Omental fat pad (tissue), 4 donors: Measurements from ENCODE around the gene ACAD11. TPM values are rescaled to one million over a fixed set of nuclear protein-coding genes. Genes with fewer than 3 reads are reported as not detected.
A peak's percentile ranks its signal among the peaks of the same experiment; 100 is the strongest.

Experiments used
- ATAC-seq: fragments of 150-250 bp; one replicate; pipeline ENCODE4 v1.9.1; 2016; ENCODE audit warnings: mild to moderate bottlenecking, moderate library complexity; ENCODE audit not compliant: low FRiP score
- DNase-seq: peaks from one replicate; pipeline ENCODE4 v3.0.0-alpha.2; 2019; ENCODE audit warnings: low spot score
- CTCF ChIP-seq, 3 donors: fragments of 450-650 bp; IDR thresholded peaks; one replicate each; pipeline ENCODE4 v1.5.1; 2016 to 2017; ENCODE audit warnings: antibody characterized with exemption in 3 of 3, mild to moderate bottlenecking in 3 of 3, moderate library complexity in 2 of 3
- total RNA-seq, 4 donors: library from RNA; depleted of rRNA; stranded (reverse); fragments of >200 nt; gene quantifications; one replicate each; pipeline ENCODE4 v1.1.0, GENCODE V29; 2016

The ACAD11 gene
- total RNA-seq, 4 donors from 2014 or later: 25.7 to 41.3 (median 35.8) TPM

DNA sequence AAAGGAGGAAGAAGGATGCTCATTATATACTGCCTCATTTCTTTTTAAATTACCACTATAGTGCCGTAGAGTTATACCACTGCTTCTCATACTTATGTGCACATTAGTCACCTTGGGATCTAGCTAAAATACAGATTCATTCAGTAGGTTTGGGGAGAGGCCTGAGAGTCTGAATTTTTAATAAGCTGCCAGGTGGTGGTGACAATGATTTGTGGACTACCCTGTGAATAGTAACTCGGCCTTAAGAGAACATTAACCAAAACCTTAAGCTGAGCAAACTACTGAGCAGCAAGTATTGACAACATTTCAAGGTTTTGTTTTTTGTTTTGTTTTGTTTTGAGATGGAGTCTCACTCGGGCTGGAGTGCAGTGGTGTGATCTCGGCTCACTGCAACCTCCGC lies 20.3 kb upstream of the ACAD11 start:
- no peak for ATAC-seq
- DNase-seq: no peak
- TF ChIP-seq CTCF (IDR thresholded peaks at IDR 0.05): no peak

GRCh38 chr3:132675408-132675807 lies 15.8 kb upstream of the ACAD11 start:
- ATAC-seq (no peak), DNase-seq (no peak)
- TF ChIP-seq CTCF (IDR thresholded peaks at IDR 0.05): no peak

DNA sequence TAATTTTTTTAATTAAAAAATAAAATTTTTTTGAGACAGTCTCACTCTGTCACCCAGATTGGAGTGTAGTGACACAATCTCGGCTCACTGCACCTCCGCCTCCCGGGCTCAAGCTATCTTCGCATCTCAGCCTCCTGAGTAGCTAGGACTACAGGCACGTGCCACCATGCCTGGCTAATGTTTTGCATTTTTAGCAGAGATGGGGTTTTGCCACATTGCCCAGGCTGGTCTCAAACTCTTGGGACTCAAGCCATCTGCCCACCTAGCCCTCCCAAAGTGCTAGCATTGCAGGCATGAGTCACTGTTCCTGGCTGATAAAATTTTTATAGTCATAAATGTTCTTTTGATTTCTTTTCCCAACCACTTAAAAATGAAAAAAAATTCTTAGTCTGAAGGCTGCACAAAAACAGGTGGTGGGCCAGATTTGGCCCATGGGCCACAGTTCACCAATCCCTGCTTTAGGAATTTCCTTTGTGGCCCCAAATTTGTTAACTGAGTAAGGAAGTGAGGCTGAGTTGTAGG lies 9.7 kb upstream of the ACAD11 start:
- TF ChIP-seq CTCF (IDR thresholded peaks at IDR 0.05): no peak
- DNase-seq (no peak), ATAC-seq (no peak)

GRCh38 chr3:132665230-132665745 lies 5.7 kb upstream of the ACAD11 start:
- DNase-seq (no peak), ATAC-seq (no peak)
- no peak for TF ChIP-seq CTCF (IDR thresholded peaks at IDR 0.05)

- DNase-seq (no peak), ATAC-seq (no peak)
- no peak for TF ChIP-seq CTCF (IDR thresholded peaks at IDR 0.05)
Measured at GRCh38 chr3:132662212-132662611, 2.6 kb upstream of the ACAD11 start.

DNA sequence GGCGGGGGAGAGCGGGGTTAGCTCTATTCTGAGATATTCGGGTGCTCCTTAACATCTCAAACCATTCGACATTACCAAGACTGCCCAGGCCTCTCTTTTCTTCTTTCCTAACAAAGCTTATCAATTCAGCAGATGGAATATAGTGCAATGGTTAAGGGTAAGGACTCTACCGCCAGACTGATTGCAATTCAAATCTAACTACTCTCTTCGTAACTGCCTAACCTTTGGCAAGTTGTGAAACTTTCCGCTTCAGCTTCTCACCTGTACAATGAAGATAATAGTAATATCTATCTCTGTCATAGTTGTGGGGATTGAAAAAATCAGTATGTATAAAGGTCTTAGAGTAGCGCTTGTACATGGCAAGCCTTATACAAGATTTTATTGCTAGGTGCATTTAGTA lies 1.5 kb upstream of the ACAD11 start:
- no peak for TF ChIP-seq CTCF (IDR thresholded peaks at IDR 0.05)
- DNase-seq (no peak), ATAC-seq (no peak)

GRCh38 chr3:132660811-132661070 lies 1.1 kb upstream of the ACAD11 start:
- TF ChIP-seq CTCF (IDR thresholded peaks at IDR 0.05): no peak
- peak; percentile 19 for ATAC-seq

More at GRCh38 chr3:132660811-132661070, 1.1 kb upstream of the ACAD11 start:
- DNase-seq: no peak
